OCI-LY3 (cell line): Measurements from ENCODE around the gene PIEZO2.

ENCODE experiments used
- H2AFZ ChIP-seq: fragments of 200-600, 300-600 bp; shearing (Covaris generic); 2 replicates; pipeline ENCODE4 v1.6.0; 2014; ENCODE audit warnings: antibody characterized with exemption, low read depth, low read length
- H3K27ac ChIP-seq: fragments of 200-600, 300-600 bp; sonication (generic); 2 replicates; pipeline ENCODE4 v1.5.1; 2014; ENCODE audit warnings: mild to moderate bottlenecking, low read length, moderate library complexity, mixed read lengths
- H3K27me3 ChIP-seq: fragments of 200-600, 300-600 bp; sonication (generic); 2 replicates; pipeline ENCODE4 v1.6.1; 2014; ENCODE audit warnings: low read depth, low read length, mixed read lengths
- H3K36me3 ChIP-seq: fragments of 200-600, 300-600 bp; sonication (generic); replicated peaks from 2 replicates; pipeline ENCODE3; 2014; ENCODE audit warnings: low read depth, low read length, mixed read lengths
- H3K4me1 ChIP-seq: fragments of 300-600, 200-600 bp; sonication (generic); 2 replicates; pipeline ENCODE4 v1.6.1; 2014; ENCODE audit warnings: low read length, mixed read lengths
- H3K4me2 ChIP-seq: fragments of 200-600, 300-600 bp; sonication (generic); 2 replicates; pipeline ENCODE4 v1.6.1; 2014; ENCODE audit warnings: low read length, mixed read lengths
- H3K4me3 ChIP-seq: fragments of 300-600, 200-600 bp; sonication (generic); 2 replicates; pipeline ENCODE4 v1.5.1; 2014; ENCODE audit warnings: antibody characterized with exemption, mild to moderate bottlenecking, low read length, moderate library complexity
- H3K79me2 ChIP-seq: fragments of 300-600, 200-600 bp; shearing (Covaris generic); 2 replicates; pipeline ENCODE4 v1.6.1; 2014; ENCODE audit warnings: mild to moderate bottlenecking, low read length, mixed read lengths
- H3K9ac ChIP-seq: fragments of 300-600, 200-600 bp; shearing (Covaris generic); 2 replicates; pipeline ENCODE4 v1.6.0; 2014; ENCODE audit warnings: mild to moderate bottlenecking, low read length, moderate library complexity
- H3K9me3 ChIP-seq: fragments of 200-600, 300-600 bp; shearing (Covaris generic); 2 replicates; pipeline ENCODE4 v1.6.1; 2014; ENCODE audit warnings: low read length, mixed read lengths; ENCODE audit not compliant: insufficient read depth
- H4K20me1 ChIP-seq: fragments of 200-600, 300-600 bp; sonication (generic); 2 replicates; pipeline ENCODE4 v1.6.1; 2016; ENCODE audit warnings: low read length, mixed read lengths; ENCODE audit not compliant: insufficient read depth
- CTCF ChIP-seq: fragments of 200-600, 300-600 bp; sonication (generic); IDR thresholded peaks from 2 replicates; pipeline ENCODE4 v1.5.1; 2014; ENCODE audit warnings: antibody characterized with exemption, low read length, low read depth
- EZH2phosphoT487 ChIP-seq: fragments of 200-600 bp; shearing (Covaris generic); IDR thresholded peaks from 2 replicates; pipeline ENCODE4 v1.6.1; 2018; ENCODE audit warnings: antibody characterized with exemption, mixed run types, low read depth

The PIEZO2 gene

GRCh38 chr18:10686308-10686707 is 463.1 kb downstream of the PIEZO2 start:
- no peak overlapping the region for H3K4me2 ChIP-seq
- H3K36me3 ChIP-seq = no peaks in the 10 kb centered on the region
- no peak overlapping the region for H3K27ac ChIP-seq
- no peak for TF ChIP-seq CTCF
- H3K27me3 ChIP-seq = no peaks in the 10 kb centered on the region
- H3K9ac ChIP-seq = no peak overlapping the region
- no peak overlapping the region for H2AFZ ChIP-seq
- H3K79me2 ChIP-seq = no peaks in the 10 kb centered on the region
- H3K4me3 ChIP-seq = no peak overlapping the region
- no peaks in the 10 kb centered on the region for H3K9me3 ChIP-seq
- H3K4me1 ChIP-seq = peaks cover 13% of the 10 kb centered on the region
- H4K20me1 ChIP-seq = no peaks in the 10 kb centered on the region

GRCh38 chr18:10685484-10685883 is 463.9 kb downstream of the PIEZO2 start:
- H3K4me1 ChIP-seq = peaks cover 13% of the 10 kb centered on the region
- no peaks in the 10 kb centered on the region for H3K36me3 ChIP-seq
- no peaks in the 10 kb centered on the region for H3K79me2 ChIP-seq
- H4K20me1 ChIP-seq = no peaks in the 10 kb centered on the region
- TF ChIP-seq CTCF (no peak), EZH2phosphoT487 (no peak)
- H3K9me3 ChIP-seq = no peaks in the 10 kb centered on the region
- peak overlapping the region; percentile 20; the same call in 1 of the 2 replicates for H3K4me2 ChIP-seq
- no peak overlapping the region for H3K9ac ChIP-seq
- no peak overlapping the region for H2AFZ ChIP-seq
- no peak overlapping the region for H3K27ac ChIP-seq
- no peak overlapping the region for H3K4me3 ChIP-seq
- no peaks in the 10 kb centered on the region for H3K27me3 ChIP-seq

- Histone ChIP-seq H3K27ac (no peak overlapping the region), H4K20me1 (no peaks in the 10 kb centered on the region), H3K36me3 (no peaks in the 10 kb centered on the region), H3K4me3 (no peak overlapping the region), H3K4me1 (peaks cover 13% of the 10 kb centered on the region), H3K9ac (no peak overlapping the region), H2AFZ (no peak overlapping the region), H3K27me3 (0 out of 2 replicates have a peak, but pooled peaks cover 3% of the 10 kb centered on the region), H3K4me2 (no peak overlapping the region), H3K9me3 (no peaks in the 10 kb centered on the region), H3K79me2 (no peaks in the 10 kb centered on the region)
- no peak for TF ChIP-seq EZH2phosphoT487
- TF ChIP-seq CTCF = no peak
Observed at GRCh38 chr18:10682368-10682714, 467.0 kb downstream of the PIEZO2 start.

- Histone ChIP-seq H3K9ac (no peak overlapping the region), H3K27me3 (0 out of 2 replicates have a peak, but pooled peaks cover 3% of the 10 kb centered on the region), H3K36me3 (no peaks in the 10 kb centered on the region), H4K20me1 (no peaks in the 10 kb centered on the region), H3K27ac (no peak overlapping the region), H3K4me2 (no peak overlapping the region), H3K79me2 (no peaks in the 10 kb centered on the region), H3K4me1 (peaks cover 13% of the 10 kb centered on the region), H3K4me3 (no peak overlapping the region), H2AFZ (no peak overlapping the region), H3K9me3 (no peaks in the 10 kb centered on the region)
- TF ChIP-seq CTCF (no peak), EZH2phosphoT487 (no peak)
Observed at GRCh38 chr18:10681581-10682367, 467.6 kb downstream of the PIEZO2 start.
